Memory B cell (primary cell): ENCODE measurements around the gene MPP3.
"Not testable (repeated sequence)": the region's sequence is repeated elsewhere in the genome, so short reads cannot be mapped to it uniquely, and the experiment has no call there.

Experiments used
- ATAC-seq: fragments of 150-1000 bp; cut with Tn5 transposase; 2 replicates; pipeline ENCODE4 v1.10.0; 2021; ENCODE audit warnings: low read depth, mild to moderate bottlenecking, moderate library complexity
- DNase-seq, 2 donors: peaks; one replicate each; pipeline ENCODE4 v3.0.0; 2022; ENCODE audit warnings: low spot score in 2 of 2
- H3K27ac Mint-ChIP-seq: one replicate; pipeline ENCODE4 v1.8.0; 2022; ENCODE audit warnings: mild to moderate bottlenecking, moderate library complexity, mixed read lengths
- H3K27me3 Mint-ChIP-seq: one replicate; pipeline ENCODE4 v1.8.0; 2022; ENCODE audit warnings: mixed read lengths
- H3K36me3 Mint-ChIP-seq: one replicate; pipeline ENCODE4 v1.8.0; 2022; ENCODE audit warnings: mild to moderate bottlenecking, mixed read lengths
- H3K4me1 Mint-ChIP-seq: one replicate; pipeline ENCODE4 v1.8.0; 2022; ENCODE audit warnings: mixed read lengths
- H3K4me3 Mint-ChIP-seq: one replicate; pipeline ENCODE4 v1.8.0; 2022; ENCODE audit warnings: mild to moderate bottlenecking, moderate library complexity, mixed read lengths
- H3K9me3 Mint-ChIP-seq: one replicate; pipeline ENCODE4 v1.8.0; 2022; ENCODE audit warnings: mixed read lengths

The MPP3 gene

GRCh38 chr17:43852571-43852970 is 19.6 kb upstream of the MPP3 start:
- H3K9me3 Mint-ChIP-seq, result no peaks in the 10 kb centered on the region
- H3K36me3 Mint-ChIP-seq, result no peaks in the 10 kb centered on the region
- DNase-seq, result no peak
- H3K27me3 Mint-ChIP-seq, result peaks cover 28% of the 10 kb centered on the region
- no peak overlapping the region for H3K27ac Mint-ChIP-seq
- H3K4me3 Mint-ChIP-seq, result no peak overlapping the region
- ATAC-seq, result no peak
- H3K4me1 Mint-ChIP-seq, result no peaks in the 10 kb centered on the region

- H3K4me3 Mint-ChIP-seq, result no peak overlapping the region
- H3K4me1 Mint-ChIP-seq, result peaks cover 7% of the 10 kb centered on the region
- no peak for ATAC-seq
- no peak for DNase-seq
- no peak overlapping the region for H3K27ac Mint-ChIP-seq
- H3K36me3 Mint-ChIP-seq, result no peaks in the 10 kb centered on the region
- peaks cover 26% of the 10 kb centered on the region for H3K27me3 Mint-ChIP-seq
- H3K9me3 Mint-ChIP-seq, result no peaks in the 10 kb centered on the region
Observed at GRCh38 chr17:43849116-43849515, 16.2 kb upstream of the MPP3 start.

- H3K4me3 Mint-ChIP-seq, result no peak overlapping the region
- ATAC-seq (no peak), DNase-seq (no peak)
- H3K27me3 Mint-ChIP-seq, result peaks cover 26% of the 10 kb centered on the region
- no peaks in the 10 kb centered on the region for H3K36me3 Mint-ChIP-seq
- H3K4me1 Mint-ChIP-seq, result peaks cover 7% of the 10 kb centered on the region
- H3K9me3 Mint-ChIP-seq, result no peaks in the 10 kb centered on the region
- H3K27ac Mint-ChIP-seq, result no peak overlapping the region
Observed at GRCh38 chr17:43848601-43849000, 15.7 kb upstream of the MPP3 start.

DNA sequence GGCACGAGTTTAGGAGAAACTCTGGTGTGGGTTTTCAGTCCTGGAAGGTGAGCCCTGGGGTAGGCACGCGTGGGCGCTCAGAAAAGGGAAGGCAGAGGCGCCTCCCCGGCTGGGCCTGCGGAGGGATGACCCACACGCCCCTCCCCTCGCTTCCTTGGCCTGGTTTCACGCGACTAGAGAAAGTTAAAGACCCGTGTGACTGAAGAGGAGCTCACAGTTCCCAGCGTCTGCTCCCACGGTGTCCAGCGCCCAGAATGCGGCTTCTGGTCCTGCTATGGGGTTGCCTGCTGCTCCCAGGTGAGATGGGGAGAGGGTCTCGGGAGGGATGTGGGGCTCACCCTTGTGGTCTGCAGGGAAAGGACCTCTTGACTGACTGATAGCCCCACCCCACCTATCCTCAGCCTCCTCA is 14.0 kb upstream of the MPP3 start, which contains the start of gene CD300LG:
Gene CD300LG (plus strand): TSS at position 214 of the 409 bp plus-strand sequence. CDS start 41 bp downstream, at position 255.
- Mint-ChIP-seq H3K27ac (no peak within 1 kb of the TSS), H3K36me3 (no peaks in the 10 kb centered on the region), H3K4me1 (peaks cover 7% of the 10 kb centered on the region), H3K9me3 (peaks cover 1% of the 10 kb centered on the region), H3K4me3 (no peak within 1 kb of the TSS), H3K27me3 (peaks cover 28% of the 10 kb centered on the region)
- no peak for ATAC-seq
- no peak for DNase-seq

DNA sequence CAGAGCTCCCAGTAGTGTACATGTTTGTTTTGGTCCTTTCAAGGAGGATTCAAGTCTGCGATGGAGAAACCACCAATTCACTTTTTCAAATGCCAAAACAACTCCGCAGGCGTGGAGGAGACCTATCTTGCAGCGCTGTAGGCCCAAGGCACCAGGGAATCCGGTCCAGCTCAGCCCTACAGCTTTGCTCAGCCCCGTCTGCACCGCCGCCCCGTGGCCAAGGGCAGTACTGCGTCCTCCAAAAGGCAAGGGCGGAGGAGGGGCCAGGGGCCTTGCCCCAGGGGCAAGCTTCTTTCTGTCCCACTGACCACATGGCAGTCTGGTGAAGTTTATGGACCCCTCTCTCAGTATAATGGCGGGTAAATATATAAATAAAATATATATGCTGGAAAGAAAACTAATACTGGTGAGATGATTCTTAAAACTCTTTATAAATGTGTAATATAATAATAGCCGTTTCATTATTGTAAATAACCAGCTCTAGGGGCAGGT is 13.3 kb upstream of the MPP3 start:
- DNase-seq (peak; percentile 76 to 89), ATAC-seq (peak; percentile 95)
- Mint-ChIP-seq H3K9me3 (peaks cover 1% of the 10 kb centered on the region), H3K27ac (no peak overlapping the region), H3K4me1 (peaks cover 7% of the 10 kb centered on the region), H3K27me3 (peaks cover 23% of the 10 kb centered on the region), H3K4me3 (no peak overlapping the region), H3K36me3 (no peaks in the 10 kb centered on the region)

GRCh38 chr17:43845766-43846165 is 12.8 kb upstream of the MPP3 start:
- Mint-ChIP-seq H3K9me3 (peaks cover 1% of the 10 kb centered on the region), H3K36me3 (no peaks in the 10 kb centered on the region), H3K4me3 (no peak overlapping the region), H3K27ac (no peak overlapping the region), H3K27me3 (peaks cover 22% of the 10 kb centered on the region), H3K4me1 (peaks cover 7% of the 10 kb centered on the region)
- DNase-seq (no peak), ATAC-seq (no peak)

DNA sequence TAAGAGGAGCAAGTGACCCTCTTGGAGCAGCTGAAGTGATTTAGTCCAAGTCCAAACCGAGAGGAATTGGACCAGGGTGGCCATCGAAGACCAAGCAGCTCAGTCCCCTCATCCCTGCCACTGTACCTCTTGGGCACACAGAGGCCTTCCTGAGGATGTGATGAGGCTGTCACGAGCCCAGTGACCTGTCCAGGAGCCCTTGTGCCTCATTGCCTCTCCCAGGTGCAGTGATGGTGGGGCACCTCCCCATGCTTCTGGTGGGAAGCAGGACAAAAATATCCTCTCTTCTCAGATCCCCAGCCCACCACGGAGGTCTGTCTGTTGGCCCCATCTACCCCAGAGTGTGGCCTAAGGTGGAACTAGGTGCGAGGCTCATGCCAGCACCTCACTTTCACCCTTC is 11.3 kb upstream of the MPP3 start:
- peaks cover 1% of the 10 kb centered on the region for H3K9me3 Mint-ChIP-seq
- no peak overlapping the region for H3K4me3 Mint-ChIP-seq

DNA sequence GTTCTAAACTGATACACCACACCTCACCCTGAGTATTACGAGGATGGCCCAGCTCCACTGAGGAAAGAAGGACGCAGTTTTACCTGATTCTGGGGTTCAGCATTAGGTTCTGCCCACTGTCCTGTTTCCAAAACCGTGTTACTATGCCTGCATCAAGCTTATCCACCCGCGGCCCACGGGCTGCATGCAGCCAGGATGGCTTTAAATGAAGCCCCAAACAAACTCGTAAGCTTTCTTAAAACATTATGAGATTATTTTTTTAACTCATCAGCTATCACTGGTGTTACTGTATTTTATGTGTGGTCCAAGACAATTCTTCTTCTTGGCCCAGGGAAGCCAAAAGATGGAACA is 10.0 kb upstream of the MPP3 start:
- Mint-ChIP-seq H3K27ac (no peak overlapping the region), H3K4me3 (no peak overlapping the region), H3K27me3 (peaks cover 10% of the 10 kb centered on the region), H3K36me3 (no peaks in the 10 kb centered on the region), H3K4me1 (peaks cover 7% of the 10 kb centered on the region), H3K9me3 (peaks cover 1% of the 10 kb centered on the region)
- DNase-seq, result no peak
- no peak for ATAC-seq

More for the DNA sequence above, 11.3 kb upstream of the MPP3 start:
- peaks cover 7% of the 10 kb centered on the region for H3K4me1 Mint-ChIP-seq
- no peaks in the 10 kb centered on the region for H3K36me3 Mint-ChIP-seq
- no peak for ATAC-seq
- peaks cover 18% of the 10 kb centered on the region for H3K27me3 Mint-ChIP-seq
- no peak for DNase-seq
- H3K27ac Mint-ChIP-seq, result no peak overlapping the region

GRCh38 chr17:43842091-43842974 is 9.4 kb upstream of the MPP3 start:
- not testable (repeated sequence) for H3K36me3 Mint-ChIP-seq, H3K4me1 Mint-ChIP-seq, DNase-seq, H3K27ac Mint-ChIP-seq, H3K9me3 Mint-ChIP-seq, ATAC-seq, H3K4me3 Mint-ChIP-seq, H3K27me3 Mint-ChIP-seq

DNA sequence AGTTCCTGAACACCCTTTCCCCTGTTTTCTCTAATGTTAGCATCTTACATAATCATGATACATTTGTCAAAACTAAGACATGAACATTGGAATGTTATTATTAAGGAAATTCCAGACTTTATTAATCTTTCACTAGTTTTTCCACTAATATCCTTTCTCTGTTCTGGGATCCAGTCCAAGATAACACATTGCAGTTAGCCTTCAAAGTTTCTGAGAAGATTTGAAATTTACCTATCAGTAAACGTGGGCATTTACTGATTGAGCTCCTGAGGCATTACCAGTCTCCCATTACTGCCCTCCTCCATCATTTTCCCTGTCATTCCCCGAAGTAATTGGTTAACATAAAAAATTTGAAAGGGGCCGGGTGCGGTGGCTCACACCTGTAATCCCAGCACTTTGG is 8.3 kb upstream of the MPP3 start:
- no peak for ATAC-seq
- no peak overlapping the region for H3K27ac Mint-ChIP-seq
- H3K4me3 Mint-ChIP-seq, result no peak overlapping the region
- peaks cover 3% of the 10 kb centered on the region for H3K4me1 Mint-ChIP-seq
- H3K27me3 Mint-ChIP-seq, result peaks cover 6% of the 10 kb centered on the region
- no peak for DNase-seq
- H3K36me3 Mint-ChIP-seq, result no peaks in the 10 kb centered on the region
- peaks cover 1% of the 10 kb centered on the region for H3K9me3 Mint-ChIP-seq

DNA sequence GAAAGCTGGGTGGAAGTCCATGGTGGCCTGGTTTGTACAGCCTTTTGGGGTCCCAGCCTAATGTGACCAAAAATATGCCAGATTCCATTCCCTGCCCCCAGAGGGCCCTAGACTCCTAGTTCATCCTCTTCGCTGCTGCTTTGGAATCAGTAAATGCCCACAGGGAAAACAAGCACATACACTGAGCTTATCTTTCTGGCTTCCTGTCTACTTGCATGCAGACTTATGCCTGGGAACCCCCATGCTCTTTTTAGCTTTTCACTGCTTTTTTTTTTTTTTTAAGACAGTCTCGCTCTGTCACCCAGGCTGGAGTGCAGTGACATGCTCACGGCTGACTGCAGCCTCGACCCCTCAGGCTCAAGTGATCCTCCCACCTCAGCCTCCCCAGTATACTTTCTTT is 7.9 kb upstream of the MPP3 start:
- ATAC-seq (peak; percentile 32), DNase-seq (no peak)
- Mint-ChIP-seq H3K9me3 (peaks cover 1% of the 10 kb centered on the region), H3K27ac (no peak overlapping the region), H3K4me3 (no peak overlapping the region), H3K36me3 (no peaks in the 10 kb centered on the region), H3K27me3 (peaks cover 6% of the 10 kb centered on the region), H3K4me1 (no peaks in the 10 kb centered on the region)

- Mint-ChIP-seq H3K9me3 (peaks cover 1% of the 10 kb centered on the region), H3K27ac (no peak overlapping the region), H3K4me1 (no peaks in the 10 kb centered on the region), H3K4me3 (no peak overlapping the region), H3K27me3 (peaks cover 6% of the 10 kb centered on the region), H3K36me3 (no peaks in the 10 kb centered on the region)
- DNase-seq, result no peak
- ATAC-seq, result no peak
Observed at GRCh38 chr17:43839670-43840108, 6.7 kb upstream of the MPP3 start.

DNA sequence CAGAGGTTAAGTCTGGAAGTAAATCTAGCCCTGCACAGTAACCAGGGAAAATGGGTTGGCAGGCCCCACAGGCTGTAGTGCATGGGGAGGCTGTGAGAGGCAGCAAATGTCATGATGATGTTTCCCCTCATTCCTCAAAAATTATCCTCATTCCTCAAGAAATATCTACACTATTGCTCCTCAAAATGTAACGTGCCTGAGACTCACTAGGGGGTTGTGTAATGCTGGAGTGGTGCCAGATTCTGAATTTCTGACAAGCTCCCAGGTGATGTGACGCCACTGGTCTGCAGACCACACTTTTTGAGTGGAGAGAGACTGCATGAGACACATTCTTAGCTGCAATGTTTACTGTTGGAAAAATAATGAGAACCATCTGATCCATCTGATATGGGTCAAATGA is 1.2 kb upstream of the MPP3 start:
- peaks cover 9% of the 10 kb centered on the region for H3K4me1 Mint-ChIP-seq
- no peak for ATAC-seq
- peak overlapping the region; percentile 79 for H3K4me3 Mint-ChIP-seq
- H3K27me3 Mint-ChIP-seq, result peaks cover 22% of the 10 kb centered on the region
- H3K9me3 Mint-ChIP-seq, result no peaks in the 10 kb centered on the region
- no peak overlapping the region for H3K27ac Mint-ChIP-seq
- DNase-seq, result no peak
- no peaks in the 10 kb centered on the region for H3K36me3 Mint-ChIP-seq

- peaks cover 9% of the 10 kb centered on the region for H3K4me1 Mint-ChIP-seq
- peak overlapping the region; percentile 75 for H3K4me3 Mint-ChIP-seq
- no peaks in the 10 kb centered on the region for H3K9me3 Mint-ChIP-seq
- no peaks in the 10 kb centered on the region for H3K36me3 Mint-ChIP-seq
- no peak for DNase-seq
- ATAC-seq, result peak; percentile 35
- H3K27ac Mint-ChIP-seq, result no peak overlapping the region
- H3K27me3 Mint-ChIP-seq, result peaks cover 22% of the 10 kb centered on the region
Observed at GRCh38 chr17:43832168-43832975, 574 bp downstream of the MPP3 start.
